Measurements from ENCODE around the gene SRP68.

Gene SRP68

GRCh38 chr17:76017481-76018339 is 54.6 kb downstream of the SRP68 start:
- DNase-seq: no peak

DNA sequence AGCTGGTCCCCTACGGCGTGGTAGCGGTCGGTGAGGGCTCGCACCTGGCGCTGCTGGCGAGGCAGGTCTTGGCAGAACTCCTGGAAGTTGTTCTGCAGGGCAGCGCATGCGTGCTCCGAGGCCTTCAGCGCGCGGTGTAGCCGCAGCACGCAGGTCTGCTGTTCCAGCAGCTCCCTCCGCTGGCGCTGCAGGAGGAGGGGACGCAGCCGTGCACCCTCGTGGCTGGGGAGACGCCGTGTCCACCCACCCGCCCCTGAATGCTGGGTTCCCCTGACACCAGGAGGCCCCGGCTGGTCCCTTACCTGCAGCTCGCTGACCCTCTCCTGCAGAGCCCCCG is 57.4 kb downstream of the SRP68 start:
- DNase-seq: no peak

GRCh38 chr17:76014100-76014924 is 58.0 kb downstream of the SRP68 start:
- DNase-seq: peak; percentile 75 to 78

DNA sequence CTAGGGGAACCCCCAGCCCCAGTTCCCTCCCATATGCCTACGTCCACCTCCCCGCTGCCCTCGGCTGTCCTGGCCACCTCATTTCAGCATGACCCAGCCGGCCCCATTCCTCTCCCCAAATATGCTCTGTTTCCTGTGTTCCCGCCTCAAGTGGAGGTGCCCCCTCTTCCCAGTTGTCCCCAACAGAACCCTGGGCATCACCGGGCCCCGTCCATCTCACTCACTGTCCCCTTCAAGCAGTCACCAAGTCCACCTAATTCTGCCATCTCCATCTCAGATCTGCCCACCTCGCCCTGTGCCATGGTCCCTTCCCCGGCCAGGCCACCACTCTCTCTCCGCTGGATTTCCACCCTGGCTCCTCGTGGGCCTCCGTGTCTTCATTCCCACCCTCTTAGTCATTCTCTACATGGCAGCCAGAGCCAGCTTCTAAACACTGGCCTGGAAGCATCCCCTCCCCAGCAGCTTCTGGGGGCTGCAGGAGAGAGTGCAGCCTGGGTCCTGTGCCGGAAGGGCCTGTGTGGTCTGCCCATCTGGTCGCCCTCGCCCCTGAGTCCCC is 58.9 kb downstream of the SRP68 start:
- DNase-seq: no peak

- no peak for DNase-seq
Observed at GRCh38 chr17:76011951-76012350, 60.4 kb downstream of the SRP68 start.

DNA sequence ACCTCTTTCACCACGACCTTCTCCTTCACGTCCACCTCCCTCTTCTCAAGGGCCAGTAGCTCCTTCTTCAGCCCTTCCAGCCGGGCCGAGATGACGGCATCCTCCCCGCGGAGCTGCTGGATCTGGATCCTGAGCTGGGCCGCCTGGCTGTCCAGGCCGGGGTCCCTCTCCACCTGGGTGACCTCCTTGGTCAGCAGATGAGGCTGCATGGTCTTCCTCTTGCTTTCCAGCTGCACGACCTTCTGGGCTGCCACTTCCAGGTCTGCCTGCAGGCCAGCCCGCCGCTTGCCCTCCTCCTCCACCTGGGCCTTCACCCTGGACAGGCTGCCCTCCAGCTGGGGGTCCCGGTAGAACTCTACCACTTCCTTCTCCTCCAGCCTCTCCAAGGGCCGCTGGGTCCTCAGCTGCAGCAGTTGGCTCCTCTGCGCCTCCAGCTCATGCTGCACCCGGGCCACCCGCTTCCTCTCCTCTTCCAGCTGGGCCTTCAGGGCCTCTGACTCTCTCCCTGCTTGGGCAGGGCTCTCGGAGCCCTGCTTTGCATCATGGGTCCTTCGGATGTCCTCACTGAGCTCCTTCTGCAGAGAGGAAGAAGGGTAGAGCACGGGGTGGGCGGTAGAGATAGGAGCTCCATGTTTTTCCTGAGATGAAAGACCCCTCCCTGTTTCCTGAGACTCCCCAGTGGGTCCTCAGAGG is 62.2 kb downstream of the SRP68 start:
- DNase-seq: no peak

DNA sequence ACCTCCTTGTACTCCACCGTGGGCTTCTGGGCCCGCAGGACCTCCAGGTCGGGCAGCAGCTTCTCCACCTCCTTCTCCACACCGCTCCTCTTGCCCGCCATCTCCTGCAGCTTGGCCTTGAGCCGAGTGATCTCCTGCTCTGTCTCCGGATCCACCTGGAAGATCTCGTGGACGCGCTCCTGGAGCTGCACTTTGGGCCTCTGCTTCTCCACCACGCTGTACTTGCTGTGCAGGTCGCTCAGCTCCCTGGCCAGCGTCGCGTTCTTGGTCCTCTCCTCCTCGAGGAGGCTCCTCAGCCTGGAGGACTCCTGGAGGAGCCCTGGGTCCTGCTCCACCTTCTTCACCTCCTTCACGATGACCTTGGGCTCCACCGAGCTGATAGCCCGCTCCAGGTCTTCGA is 62.9 kb downstream of the SRP68 start:
- no peak for DNase-seq

DNA sequence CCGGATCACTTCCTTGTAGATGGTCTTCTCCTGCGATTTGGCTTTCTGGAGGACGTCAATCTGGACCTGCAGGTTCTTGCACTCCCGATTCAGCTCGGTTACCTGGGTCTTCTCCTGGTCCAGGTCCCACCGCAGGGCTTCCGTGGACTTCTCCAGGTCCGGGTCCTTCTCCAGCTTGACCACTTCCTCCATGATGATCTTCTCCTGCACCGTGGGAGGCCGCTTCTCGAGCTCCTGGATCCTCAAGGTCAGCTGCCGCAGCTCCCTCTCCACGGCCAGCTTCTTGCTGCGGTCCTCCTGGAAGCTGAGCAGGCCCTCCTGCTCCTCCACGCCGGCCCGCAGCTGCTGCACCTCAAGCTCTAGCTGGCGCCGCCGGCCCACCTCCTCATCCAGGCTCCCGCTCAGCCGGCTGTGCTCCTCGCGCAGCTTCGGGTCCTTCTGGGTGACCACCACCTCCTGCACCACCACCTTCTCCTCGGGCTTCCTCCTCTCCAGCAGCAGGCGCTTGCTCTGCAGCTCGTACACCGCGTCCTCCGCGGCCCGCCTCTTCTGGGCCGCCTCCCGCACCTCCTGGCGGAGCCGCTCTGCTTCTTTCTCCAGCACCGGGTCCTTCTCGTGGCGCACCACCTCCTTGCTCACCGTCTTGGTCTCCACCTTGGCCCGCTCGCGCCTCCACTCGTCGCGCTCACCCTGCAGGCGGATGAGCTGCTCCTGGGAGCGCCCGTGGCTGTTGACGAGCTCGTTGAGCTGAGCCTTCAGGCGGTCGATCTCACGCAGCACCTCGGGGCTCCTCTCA is 63.5 kb downstream of the SRP68 start:
- DNase-seq: no peak

- DNase-seq: no peak
Observed at GRCh38 chr17:76008208-76008607, 64.1 kb downstream of the SRP68 start.

DNA sequence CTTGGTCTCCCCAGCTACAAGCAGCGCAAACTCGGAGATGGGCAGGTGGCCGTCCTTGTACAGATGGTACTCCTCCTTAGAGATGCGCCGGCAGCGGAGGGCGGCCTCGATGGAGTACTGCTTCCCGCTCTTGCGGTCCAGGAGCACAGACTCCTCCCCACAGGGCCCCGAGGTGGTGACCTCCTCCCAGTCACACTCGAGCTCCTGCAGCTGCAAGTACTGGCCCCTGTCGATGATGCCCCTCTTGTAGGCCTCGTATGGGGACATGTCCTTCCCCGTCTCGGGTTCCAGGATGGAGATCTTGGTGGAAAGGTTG is 64.5 kb downstream of the SRP68 start:
- no peak for DNase-seq

DNA sequence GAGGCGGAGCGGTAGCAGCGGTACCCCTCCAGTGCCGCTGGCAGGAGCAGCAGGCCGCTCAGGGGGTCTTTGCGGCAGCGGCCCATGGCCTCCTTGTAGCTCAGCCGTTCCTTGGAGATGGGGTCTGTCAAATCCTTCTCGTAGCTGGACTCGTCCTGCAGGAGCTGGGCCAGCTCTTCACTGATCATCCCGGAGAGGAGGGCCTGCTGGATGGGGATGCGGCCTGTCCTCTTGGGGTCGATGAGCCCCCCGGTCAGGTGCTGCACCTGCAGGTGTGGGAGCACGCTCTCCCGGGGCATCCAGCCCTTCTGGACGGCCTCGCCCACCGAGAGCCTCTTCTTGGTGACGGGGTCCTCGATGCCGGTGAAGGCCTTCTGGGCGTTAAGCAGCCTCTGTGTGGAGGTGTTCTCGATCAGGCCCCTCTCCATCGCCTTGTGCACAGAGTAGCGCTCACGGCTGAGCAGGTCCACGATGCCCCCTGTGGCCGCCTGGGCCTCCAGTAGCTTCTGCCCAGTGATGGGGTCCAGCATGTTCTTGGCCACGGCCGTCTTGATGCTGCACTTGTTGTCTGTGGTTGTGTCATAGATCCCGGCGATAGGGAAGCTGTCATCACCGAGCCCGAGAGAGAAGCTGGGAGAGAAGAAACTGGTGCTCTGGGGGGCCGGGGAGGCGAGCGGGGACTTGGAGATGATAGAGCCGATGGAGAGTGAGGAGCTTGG is 65.0 kb downstream of the SRP68 start:
- DNase-seq: no peak

DNA sequence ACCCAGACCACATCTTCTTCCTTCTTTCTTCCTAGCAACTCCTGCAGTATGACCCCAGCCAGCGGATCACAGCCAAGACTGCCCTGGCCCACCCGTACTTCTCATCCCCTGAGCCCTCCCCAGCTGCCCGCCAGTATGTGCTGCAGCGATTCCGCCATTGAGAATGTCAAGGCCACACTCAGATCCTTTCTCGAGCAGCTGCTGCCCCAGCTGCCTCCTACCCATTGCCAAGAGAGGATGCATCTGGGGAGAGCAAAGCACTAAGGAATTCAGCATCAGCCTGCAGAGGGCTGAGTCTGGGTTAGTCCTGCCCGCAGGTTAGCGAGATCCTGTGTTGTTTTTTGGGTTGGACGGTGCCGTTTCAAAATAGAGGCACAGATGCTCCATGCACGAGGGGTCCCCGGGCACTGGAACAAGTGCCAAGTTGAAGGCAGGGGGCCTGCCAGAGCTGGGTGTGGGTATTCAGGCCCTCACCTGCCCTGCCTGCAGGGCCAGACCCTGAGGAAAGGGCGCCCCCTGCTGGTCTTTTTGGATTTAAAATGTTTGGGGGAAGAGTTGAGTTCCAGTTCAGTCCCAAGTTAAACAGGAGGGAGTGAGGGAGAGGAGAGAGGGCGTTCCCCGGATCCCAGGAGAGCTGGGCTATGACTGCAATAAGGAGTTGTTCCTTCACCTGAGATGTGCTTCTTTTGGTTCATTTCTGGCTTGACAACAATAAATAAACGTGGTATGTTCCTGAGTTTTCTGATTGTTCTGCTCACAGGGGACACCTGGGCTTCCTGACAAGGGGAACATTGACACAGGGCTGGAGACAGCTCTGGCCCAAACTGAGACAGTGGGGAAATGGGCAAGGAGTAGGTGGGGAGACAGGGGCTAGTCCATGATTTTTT is 66.8 kb downstream of the SRP68 start:
- peak; percentile 77 to 86 for DNase-seq

- DNase-seq: no peak
Observed at GRCh38 chr17:76004750-76005262, 67.5 kb downstream of the SRP68 start.

DNA sequence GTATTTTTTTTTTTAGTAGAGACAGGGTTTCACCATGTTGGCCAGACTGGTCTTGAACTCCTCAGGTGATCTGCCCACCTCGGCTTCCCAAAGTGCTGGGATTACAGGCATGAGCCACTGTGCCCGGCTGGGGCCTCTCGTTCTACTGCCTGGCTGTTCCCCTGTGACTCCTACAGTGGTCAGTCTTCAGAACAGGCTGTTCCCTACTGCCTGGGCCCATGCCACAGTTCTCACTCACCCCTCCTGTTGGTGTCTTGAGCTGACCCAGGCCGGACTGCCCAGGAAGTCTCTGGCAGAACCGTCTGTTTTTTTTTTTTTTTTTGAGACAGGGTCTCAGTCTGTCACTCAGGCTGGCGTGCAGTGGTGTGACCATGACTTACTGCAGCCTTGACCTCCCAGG is 68.4 kb downstream of the SRP68 start:
- DNase-seq: no peak

DNA sequence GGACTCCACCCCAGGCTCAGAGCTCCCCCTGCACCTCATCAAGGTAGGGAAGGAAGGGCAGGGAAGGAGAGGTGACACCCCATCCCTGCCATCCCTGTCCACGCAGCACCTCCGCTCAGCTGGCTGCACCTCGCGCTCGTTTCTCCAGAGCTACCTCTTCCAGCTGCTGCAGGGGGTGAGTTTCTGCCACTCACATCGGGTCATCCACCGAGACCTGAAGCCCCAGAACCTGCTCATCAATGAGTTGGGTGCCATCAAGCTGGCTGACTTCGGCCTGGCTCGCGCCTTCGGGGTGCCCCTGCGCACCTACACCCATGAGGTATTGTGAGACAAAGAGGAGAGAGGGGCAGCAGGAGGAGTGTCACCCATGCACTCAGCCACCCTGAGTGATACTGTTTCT is 70.2 kb downstream of the SRP68 start:
- no peak for DNase-seq

GRCh38 chr17:76000755-76001521 is 71.4 kb downstream of the SRP68 start, which contains the start of gene CDK3:
Gene CDK3 (plus strand): TSS chr17:76000855. CDS start chr17:76001426, 571 bp downstream.
- no peak for DNase-seq

- DNase-seq: peak; percentile 42 to 57
Observed at GRCh38 chr17:76000016-76000754, 72.1 kb downstream of the SRP68 start.

DNA sequence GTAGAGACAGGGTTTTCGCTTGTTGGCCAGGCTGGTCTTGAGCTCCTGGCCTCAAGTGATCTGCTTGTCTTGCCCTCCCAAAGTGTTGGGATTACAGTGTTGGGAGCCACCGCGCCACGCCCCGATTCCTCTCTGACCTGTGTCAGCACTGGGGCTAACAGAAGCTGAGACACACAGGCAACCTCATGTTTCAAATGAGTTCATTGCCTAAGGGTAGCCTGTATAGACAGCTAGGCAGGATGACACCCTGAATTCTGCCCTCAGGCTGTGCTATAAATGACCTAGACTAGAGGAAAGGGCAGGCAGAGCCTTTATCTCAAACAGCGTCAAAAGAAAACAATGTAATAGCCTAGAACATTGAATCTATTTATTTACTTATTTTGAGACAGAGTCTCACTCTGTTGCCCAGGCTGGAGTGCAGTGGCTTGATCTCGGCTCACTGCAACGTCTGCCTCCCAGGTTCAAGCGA is 74.0 kb downstream of the SRP68 start:
- no peak for DNase-seq
